HL-60 (cell line): Measurements from ENCODE around the gene MYH10.

Source experiments
- CTCF ChIP-seq: IDR thresholded peaks from one replicate; pipeline ENCODE4 v1.5.1; 2011; ENCODE audit warnings: low read length, control low read depth, inconsistent platforms; ENCODE audit not compliant: insufficient read depth
- REST ChIP-seq: IDR thresholded peaks from 2 replicates; pipeline ENCODE4 v1.6.1; 2012; ENCODE audit warnings: low read depth; ENCODE audit not compliant: insufficient replicate concordance

- no peak for TF ChIP-seq CTCF
- TF ChIP-seq REST, result no peak
Measured at GRCh38 chr17:8502126-8502525, 128.4 kb downstream of the MYH10 start.
